ENCODE data around the gene TRHDE.

Gene TRHDE

DNA sequence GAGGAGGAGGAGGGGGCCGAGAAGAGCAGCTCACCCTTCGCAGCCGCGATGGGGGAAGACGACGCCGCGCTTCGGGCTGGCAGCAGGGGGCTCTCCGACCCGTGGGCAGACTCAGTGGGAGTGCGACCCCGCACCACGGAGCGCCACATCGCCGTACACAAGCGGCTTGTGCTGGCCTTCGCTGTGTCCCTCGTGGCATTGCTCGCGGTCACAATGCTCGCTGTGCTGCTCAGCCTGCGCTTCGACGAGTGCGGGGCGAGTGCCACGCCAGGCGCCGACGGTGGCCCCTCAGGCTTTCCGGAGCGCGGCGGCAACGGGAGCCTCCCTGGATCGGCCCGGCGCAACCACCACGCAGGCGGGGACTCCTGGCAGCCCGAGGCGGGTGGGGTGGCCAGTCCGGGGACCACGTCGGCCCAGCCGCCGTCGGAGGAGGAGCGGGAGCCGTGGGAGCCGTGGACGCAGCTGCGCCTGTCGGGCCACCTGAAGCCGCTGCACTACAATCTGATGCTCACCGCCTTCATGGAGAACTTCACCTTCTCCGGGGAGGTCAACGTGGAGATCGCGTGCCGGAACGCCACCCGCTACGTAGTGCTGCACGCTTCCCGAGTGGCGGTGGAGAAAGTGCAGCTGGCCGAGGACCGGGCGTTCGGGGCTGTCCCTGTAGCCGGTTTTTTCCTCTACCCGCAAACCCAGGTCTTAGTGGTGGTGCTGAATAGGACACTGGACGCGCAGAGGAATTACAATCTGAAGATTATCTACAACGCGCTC is 745 bp downstream of the TRHDE start:
- no peak for DNase-seq (ENCODE audit: extremely low read depth in 1 of 2, low read depth in 1 of 2)

DNA sequence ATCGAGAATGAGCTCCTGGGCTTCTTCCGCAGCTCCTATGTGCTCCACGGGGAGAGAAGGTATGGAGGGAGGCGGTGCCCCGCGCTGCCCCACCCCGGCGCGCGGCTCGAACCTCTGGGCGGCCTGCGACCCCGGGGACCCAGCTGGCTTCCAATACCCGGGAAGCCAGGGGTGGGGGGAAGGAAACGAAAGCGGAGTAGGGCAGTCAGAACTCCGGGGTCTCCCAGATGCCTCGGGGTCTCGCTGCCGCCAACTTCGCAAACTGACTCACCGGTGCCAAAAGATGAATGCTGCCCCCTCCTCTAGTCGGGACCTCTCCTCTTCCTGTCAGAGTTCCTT is 1.3 kb downstream of the TRHDE start:
- no peak for DNase-seq (ENCODE audit: extremely low read depth in 1 of 2, low read depth in 1 of 2)

DNA sequence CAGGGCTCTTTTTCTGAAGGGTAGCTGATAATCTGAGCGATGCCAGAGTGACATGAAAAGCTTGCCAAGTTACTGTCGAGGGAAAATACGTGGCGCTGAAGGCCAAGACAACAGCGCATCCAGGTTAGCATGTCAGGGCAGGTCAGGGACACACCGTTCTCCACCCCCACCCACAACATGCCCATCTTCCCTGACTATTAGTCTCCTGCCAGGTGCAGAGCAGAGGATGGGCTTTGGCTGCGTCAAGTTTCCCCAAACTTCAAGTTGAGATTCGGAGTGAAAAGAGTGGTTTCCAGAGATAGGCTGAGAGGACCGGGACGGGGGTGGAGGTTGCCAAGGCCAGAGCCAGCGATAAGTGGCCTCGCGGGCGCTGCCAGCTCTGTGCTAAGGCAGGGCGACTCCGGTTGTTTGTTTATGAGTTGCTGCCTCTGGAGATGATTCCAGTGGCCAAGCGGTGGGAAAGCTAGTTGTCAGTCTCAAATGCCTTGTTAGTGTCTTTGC is 1.7 kb downstream of the TRHDE start:
- no peak for DNase-seq (ENCODE audit: extremely low read depth in 1 of 2, low read depth in 1 of 2)

DNA sequence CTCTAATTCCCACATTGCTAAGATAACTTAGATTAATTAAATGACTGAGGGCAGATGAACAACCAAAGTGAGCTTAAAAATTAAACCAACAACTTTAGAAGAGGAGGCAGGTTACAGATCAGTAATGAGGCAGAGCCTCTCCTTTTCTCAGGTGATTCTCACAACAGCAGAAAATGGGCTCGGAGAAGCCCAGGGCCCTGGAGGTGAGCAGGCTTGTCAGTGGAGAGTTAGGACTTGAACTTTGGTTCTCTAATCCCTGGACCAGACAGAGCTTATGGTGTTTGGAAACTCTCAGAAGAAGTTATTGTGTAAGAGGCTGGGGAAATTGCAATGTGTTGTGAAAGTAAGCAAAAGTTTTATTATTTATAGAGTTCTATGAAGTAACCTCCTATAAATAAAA is 2.8 kb downstream of the TRHDE start:
- no peak for DNase-seq (ENCODE audit: extremely low read depth in 1 of 2, low read depth in 1 of 2)

- DNase-seq (ENCODE audit: extremely low read depth in 1 of 2, low read depth in 1 of 2): no peak
These were observed 3.4 kb downstream of the TRHDE start for GRCh38 chr12:72275526-72275925.

- no peak for DNase-seq (ENCODE audit: extremely low read depth in 1 of 2, low read depth in 1 of 2)
These were observed 4.1 kb downstream of the TRHDE start for GRCh38 chr12:72276181-72276805.

DNA sequence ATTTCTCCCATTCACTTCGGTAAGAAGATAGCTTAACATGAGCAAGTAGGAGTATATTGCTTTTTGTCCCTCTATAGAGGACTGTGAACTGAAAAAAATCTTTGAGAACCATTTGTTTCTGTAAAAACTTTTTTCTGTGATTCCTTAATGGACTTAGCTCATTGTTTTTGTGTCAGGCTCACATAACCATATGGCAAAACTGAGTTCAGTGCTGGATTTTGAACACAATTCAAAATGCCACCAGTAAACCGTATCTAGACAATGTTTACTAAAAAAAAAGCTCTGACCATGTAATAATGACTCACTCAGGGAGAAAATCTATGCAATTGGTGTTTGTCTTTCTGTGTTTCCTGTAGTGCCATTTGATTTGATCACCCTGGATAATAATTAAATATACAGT is 5.2 kb downstream of the TRHDE start:
- no peak for DNase-seq (ENCODE audit: extremely low read depth in 1 of 2, low read depth in 1 of 2)

GRCh38 chr12:72278894-72279293 is 6.7 kb downstream of the TRHDE start:
- DNase-seq (ENCODE audit: extremely low read depth in 1 of 2, low read depth in 1 of 2): no peak

- no peak for DNase-seq (ENCODE audit: extremely low read depth in 1 of 2, low read depth in 1 of 2)
These were observed 9.0 kb downstream of the TRHDE start for GRCh38 chr12:72281126-72281525.

DNA sequence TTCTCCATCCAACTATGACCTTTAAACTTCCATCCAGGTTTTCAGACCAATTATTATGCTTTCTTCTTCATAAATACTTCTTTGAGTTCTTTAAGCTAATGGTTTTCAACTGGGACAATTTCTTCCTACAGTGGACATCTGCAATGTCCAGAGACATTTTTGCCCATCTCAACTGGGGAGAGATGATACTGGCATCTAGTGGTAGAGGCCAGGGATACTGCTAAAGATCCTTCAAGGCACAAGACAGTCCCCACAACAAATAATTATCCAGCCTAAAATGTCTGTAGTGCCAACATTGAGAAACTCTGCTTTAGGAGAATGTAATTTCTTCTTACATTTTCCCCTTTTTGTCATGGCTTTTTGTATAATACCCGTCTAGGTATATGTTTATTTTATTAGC is 10.6 kb downstream of the TRHDE start:
- DNase-seq (ENCODE audit: extremely low read depth in 1 of 2, low read depth in 1 of 2): no peak

DNA sequence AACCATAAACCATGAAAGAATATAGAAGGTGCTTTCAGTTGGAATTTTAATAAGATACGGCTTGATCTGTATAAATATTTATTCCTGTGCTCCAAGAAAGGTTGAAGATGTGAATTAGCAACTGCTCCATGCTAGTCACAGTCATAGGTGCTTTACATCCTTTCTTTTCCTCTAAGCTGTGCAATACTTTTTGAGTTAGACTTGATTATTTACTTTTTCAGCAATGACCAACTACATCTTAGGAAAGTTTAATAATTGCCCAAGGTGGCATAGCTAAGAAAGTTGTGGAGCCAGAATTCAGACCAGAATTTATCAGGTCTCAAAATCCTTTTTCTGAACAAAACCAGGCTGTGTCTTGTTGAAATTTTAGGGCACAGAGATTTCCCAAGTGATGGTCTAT is 13.7 kb downstream of the TRHDE start:
- no peak for DNase-seq (ENCODE audit: extremely low read depth in 1 of 2, low read depth in 1 of 2)

GRCh38 chr12:72286526-72286925 is 14.4 kb downstream of the TRHDE start:
- DNase-seq (ENCODE audit: extremely low read depth in 1 of 2, low read depth in 1 of 2): no peak

GRCh38 chr12:72288436-72288835 is 16.3 kb downstream of the TRHDE start:
- DNase-seq (ENCODE audit: extremely low read depth in 1 of 2, low read depth in 1 of 2): no peak

DNA sequence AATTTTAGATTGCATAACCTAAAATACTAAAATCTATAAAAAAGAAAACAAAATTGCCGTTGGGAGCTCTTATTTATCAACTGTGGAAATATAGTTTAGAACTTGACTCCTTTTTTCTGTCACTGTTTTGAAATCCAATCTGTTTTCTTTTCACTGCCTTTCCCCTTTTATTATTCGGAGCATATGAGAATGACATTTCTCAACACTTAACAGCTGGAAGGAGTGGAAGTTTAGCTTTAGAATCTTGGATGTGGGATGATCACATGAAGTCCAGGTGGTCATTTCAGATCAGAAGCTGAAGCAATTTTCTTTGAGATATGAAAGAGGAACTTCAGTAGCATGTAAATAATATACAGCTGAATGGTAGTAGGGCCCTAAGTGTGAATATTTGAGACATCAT is 16.7 kb downstream of the TRHDE start:
- no peak for DNase-seq (ENCODE audit: extremely low read depth in 1 of 2, low read depth in 1 of 2)

DNA sequence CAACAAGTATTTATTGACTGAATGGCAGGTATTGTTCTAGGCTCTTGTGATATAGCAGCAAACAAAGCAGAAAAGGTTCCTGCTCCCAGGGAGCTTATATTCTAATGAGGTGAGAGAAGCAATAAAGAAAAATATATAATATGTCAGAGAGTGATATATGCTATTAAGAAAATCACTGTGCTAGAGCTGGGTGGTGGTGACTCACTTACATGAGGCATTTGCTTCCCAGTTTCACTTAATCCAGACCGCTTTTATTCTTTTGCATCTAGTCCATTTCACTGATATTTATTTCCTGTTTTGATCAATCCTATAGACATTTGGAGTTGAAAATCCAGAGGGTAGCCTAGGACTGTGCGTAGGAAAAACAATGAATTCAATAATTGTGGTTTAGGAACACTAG is 17.5 kb downstream of the TRHDE start:
- no peak for DNase-seq (ENCODE audit: extremely low read depth in 1 of 2, low read depth in 1 of 2)

DNA sequence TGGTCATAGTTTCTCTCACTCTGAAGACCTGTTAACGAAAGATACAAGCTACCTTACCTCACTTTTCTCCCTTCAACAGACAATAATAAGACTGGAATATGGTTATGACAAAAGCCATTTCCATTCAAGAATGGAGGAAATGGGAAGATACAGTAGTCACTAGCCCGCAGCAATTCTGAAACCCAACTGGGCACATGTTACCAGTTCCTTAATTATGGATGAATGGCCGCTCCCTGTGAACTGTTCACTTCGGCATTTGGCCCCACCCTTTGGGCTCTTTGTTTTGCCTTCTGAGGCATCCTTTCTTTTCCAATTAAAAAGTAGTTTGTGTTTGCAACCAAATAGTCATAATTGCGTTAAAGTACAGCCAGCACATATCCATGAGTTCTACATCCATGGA is 19.0 kb downstream of the TRHDE start:
- no peak for DNase-seq (ENCODE audit: extremely low read depth in 1 of 2, low read depth in 1 of 2)

DNA sequence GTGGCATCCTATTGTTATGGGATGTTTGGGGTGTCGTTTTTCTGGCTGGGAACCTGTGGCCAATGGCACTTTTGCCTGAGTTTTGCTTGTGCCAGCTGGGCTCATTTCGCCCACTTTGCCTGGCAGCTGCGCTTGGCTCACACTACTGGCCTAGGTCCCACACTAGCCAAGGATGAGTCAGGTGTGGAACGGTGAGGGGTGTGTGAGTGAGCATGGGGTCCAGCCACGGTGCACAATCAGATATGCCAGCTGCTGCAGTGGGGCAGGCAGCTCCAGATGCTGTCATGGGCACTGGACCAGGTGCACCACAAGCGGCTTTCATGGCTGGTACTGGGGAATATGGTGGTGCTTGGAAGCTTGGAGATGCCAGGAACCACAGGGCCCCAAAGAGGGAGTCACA is 21.5 kb downstream of the TRHDE start:
- no peak for DNase-seq (ENCODE audit: extremely low read depth in 1 of 2, low read depth in 1 of 2)

DNA sequence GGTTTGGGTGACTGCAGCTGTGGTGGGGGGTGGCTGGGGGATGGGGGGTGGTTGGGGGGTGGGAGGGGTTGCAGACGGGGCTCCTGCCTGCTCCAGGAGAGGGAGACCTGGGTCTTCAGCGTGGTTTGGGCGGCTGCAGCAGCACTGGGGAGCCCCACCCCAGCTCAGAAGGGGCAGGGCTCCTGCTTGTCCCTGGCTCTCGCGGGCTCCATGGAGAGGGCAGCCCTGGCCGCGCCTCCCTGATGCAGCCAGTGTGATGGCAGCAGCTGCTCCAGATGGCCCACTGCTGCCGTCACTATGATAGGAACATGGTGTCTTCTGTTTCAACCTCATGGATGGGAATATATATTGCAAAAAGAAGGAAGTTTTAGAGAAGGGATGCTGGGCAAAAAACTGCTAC is 22.9 kb downstream of the TRHDE start:
- DNase-seq (ENCODE audit: extremely low read depth in 1 of 2, low read depth in 1 of 2): no peak

- no peak for DNase-seq (ENCODE audit: extremely low read depth in 1 of 2, low read depth in 1 of 2)
These were observed 23.6 kb downstream of the TRHDE start for GRCh38 chr12:72295744-72296143.

GRCh38 chr12:72296389-72296788 is 24.2 kb downstream of the TRHDE start:
- DNase-seq (ENCODE audit: extremely low read depth in 1 of 2, low read depth in 1 of 2): no peak

- DNase-seq (ENCODE audit: extremely low read depth in 1 of 2, low read depth in 1 of 2): no peak
These were observed 25.5 kb downstream of the TRHDE start for GRCh38 chr12:72297666-72298065.

DNA sequence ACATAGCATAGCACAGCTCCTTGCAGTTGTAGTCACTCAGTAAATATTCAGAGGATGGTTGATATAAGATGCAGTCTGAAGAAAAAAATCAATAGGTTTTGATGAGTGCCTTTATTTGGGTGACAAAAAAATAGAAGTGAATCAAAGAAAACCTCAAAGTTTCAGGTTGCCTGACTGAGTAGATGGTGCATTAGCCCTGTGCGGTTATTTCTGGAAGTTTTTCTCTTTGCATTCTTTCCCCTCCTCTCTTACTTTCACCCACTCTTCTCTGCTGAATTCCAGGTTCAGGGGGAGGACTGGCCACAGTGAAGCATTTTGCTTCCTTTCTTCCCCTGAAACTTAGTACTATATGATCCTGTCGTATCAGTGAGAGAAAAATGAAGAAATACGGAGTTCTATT is 28.6 kb downstream of the TRHDE start:
- no peak for DNase-seq (ENCODE audit: extremely low read depth in 1 of 2, low read depth in 1 of 2)

DNA sequence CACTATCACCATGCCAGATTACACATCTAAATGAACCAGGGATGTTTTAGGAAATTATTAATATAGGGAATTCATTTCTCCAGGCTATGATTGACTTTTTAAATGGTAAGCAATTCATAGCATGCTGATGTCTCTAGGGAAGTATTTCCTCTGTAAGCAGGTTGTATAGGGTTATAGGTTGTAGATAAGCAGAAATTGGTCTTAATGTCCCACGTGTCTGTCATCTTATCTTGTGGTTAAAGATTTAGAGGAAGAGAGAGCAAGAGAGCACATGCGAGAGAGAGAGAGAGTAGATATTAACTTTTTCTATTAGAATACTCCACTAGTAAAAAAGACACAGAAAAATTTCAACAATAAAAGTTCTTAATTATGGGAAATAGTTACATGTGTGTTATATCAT is 32.6 kb downstream of the TRHDE start:
- DNase-seq (ENCODE audit: extremely low read depth in 1 of 2, low read depth in 1 of 2): no peak

Measured in stimulated activated CD8-positive, alpha-beta memory T cell treated with anti-CD3 and anti-CD28 coated beads, Interleukin-7, amount 100 ng/mL, for 48 hours (primary cell).